H1 (cell line): ENCODE data around the gene GSE1. TPM values are rescaled to one million over a fixed set of nuclear protein-coding genes. Genes with fewer than 3 reads are reported as not detected.

ENCODE experiments used
- CTCF ChIA-PET: fragments of 300-600 bp; sonication (Branson Sonifier 250); formaldehyde crosslinking; loops from one replicate; lab custom pipeline; 2021; ENCODE audit not compliant: partially characterized antibody; lab: Charles Lee
- POLR2A ChIA-PET: fragments of 300-600 bp; sonication (Branson Sonifier 250); formaldehyde crosslinking; loops from one replicate; lab custom pipeline; 2021; ENCODE audit warnings: inconsistent platforms; ENCODE audit not compliant: partially characterized antibody; lab: Charles Lee
- DNase-seq, 2 experiments: peaks; one replicate each; pipeline versions ENCODE4 v3.0.0 to v3.0.0-alpha.2; 2010 to 2022; ENCODE audit warnings: low spot score in 2 of 2, low read depth in 1 of 2, mixed read lengths in 1 of 2
- FAIRE-seq: peaks from 2 replicates; lab custom pipeline; 2011; peaks lifted over from hg19 to GRCh38; lab: Jason Lieb, UNC
- H2AFZ ChIP-seq: 2 replicates; pipeline ENCODE4 v1.8.1; 2012; ENCODE audit warnings: low read length, inconsistent platforms
- H2AK5ac ChIP-seq: 2 replicates; pipeline ENCODE4 v1.6.1; 2013; ENCODE audit warnings: low read depth, low read length
- H2BK120ac ChIP-seq: replicated peaks from 2 replicates; pipeline ENCODE3; 2013; ENCODE audit warnings: low read depth, low read length, inconsistent platforms
- H2BK12ac ChIP-seq: 2 replicates; pipeline ENCODE4 v1.6.1; 2013; ENCODE audit warnings: low read depth, low read length
- H2BK15ac ChIP-seq: 2 replicates; pipeline ENCODE4 v1.6.1; 2013; ENCODE audit warnings: low read length
- H2BK20ac ChIP-seq: 2 replicates; pipeline ENCODE4 v1.6.1; 2013; ENCODE audit warnings: low read length
- H2BK5ac ChIP-seq: 2 replicates; pipeline ENCODE4 v1.6.1; 2013; ENCODE audit warnings: low read depth, low read length
- H3K14ac ChIP-seq: 2 replicates; pipeline ENCODE4 v1.6.1; 2013; ENCODE audit warnings: inconsistent platforms; ENCODE audit not compliant: insufficient read length
- H3K18ac ChIP-seq: 2 replicates; pipeline ENCODE4 v1.6.1; 2013; ENCODE audit warnings: low read length; ENCODE audit errors: extremely low read depth
- H3K23ac ChIP-seq: 2 replicates; pipeline ENCODE4 v1.6.1; 2013; ENCODE audit warnings: inconsistent platforms; ENCODE audit not compliant: insufficient read length
- H3K23me2 ChIP-seq: 2 replicates; pipeline ENCODE4 v1.6.1; 2013; ENCODE audit warnings: low read depth, low read length
- H3K27ac ChIP-seq: 2 replicates; pipeline ENCODE4 v1.6.1; 2011; ENCODE audit warnings: low read depth, low read length, inconsistent platforms
- H3K27me3 ChIP-seq, 4 experiments: replicated peaks in 1 of 4; 1 replicate in 1 of 4; 2 replicates in 3 of 4; pipeline versions ENCODE4 v1.6.1 to v1.8.1; 2011 to 2013; ENCODE audit warnings: low read length in 3 of 4, mild to moderate bottlenecking in 3 of 4, inconsistent platforms in 2 of 4, mixed read lengths in 2 of 4, moderate library complexity in 1 of 4; ENCODE audit not compliant: control insufficient read depth in 3 of 4, insufficient read depth in 3 of 4; ENCODE audit errors: extremely low read depth in 1 of 4
- H3K36me3 ChIP-seq, 4 experiments: 2 replicates each; pipeline versions ENCODE4 v1.6.1 to v1.8.1; 2011 to 2013; ENCODE audit warnings: mild to moderate bottlenecking in 4 of 4, low read length in 3 of 4, moderate library complexity in 2 of 4, control low read depth in 1 of 4, inconsistent platforms in 1 of 4; ENCODE audit not compliant: insufficient read depth in 4 of 4, control insufficient read depth in 2 of 4
- H3K4ac ChIP-seq: replicated peaks from 2 replicates; pipeline ENCODE3; 2013; ENCODE audit warnings: low read length, low read depth, mixed read lengths, inconsistent platforms; ENCODE audit not compliant: insufficient read length
- H3K4me1 ChIP-seq, 4 experiments: replicated peaks in 1 of 4; 1 replicate in 1 of 4; 2 replicates in 3 of 4; pipeline versions ENCODE4 v1.6.1 to v1.8.1; 2011 to 2013; ENCODE audit warnings: low read length in 3 of 4, inconsistent platforms in 2 of 4, mixed read lengths in 1 of 4; ENCODE audit not compliant: insufficient read depth in 4 of 4, control insufficient read depth in 3 of 4
- H3K4me2 ChIP-seq, 2 experiments: 2 replicates each; pipeline versions ENCODE4 v1.6.1 to v1.8.1; 2011 to 2013; ENCODE audit warnings: low read depth in 2 of 2, low read length in 2 of 2, control low read depth in 1 of 2, inconsistent platforms in 1 of 2, mild to moderate bottlenecking in 1 of 2; ENCODE audit not compliant: insufficient read depth in 1 of 2
- H3K4me3 ChIP-seq, 4 experiments: fragments of 200-600, 300-600 bp in 1 of 4; sonication (generic), shearing (Covaris generic), sonication (Bioruptor Twin) in 1 of 4; 2 replicates each; pipeline versions ENCODE4 v1.5.1 to v1.8.1; 2011 to 2016; ENCODE audit warnings: low read length in 4 of 4, low read depth in 3 of 4, control low read depth in 2 of 4, inconsistent platforms in 2 of 4, mild to moderate bottlenecking in 2 of 4, mixed read lengths in 1 of 4, moderate library complexity in 1 of 4; ENCODE audit not compliant: insufficient read depth in 2 of 4; ENCODE audit errors: extremely low read depth in 1 of 4
- H3K56ac ChIP-seq: replicated peaks from 2 replicates; pipeline ENCODE3; 2013; ENCODE audit warnings: low read depth, mild to moderate bottlenecking, mixed read lengths, low read length, inconsistent platforms; ENCODE audit not compliant: insufficient read length
- H3K79me1 ChIP-seq: 2 replicates; pipeline ENCODE4 v1.6.1; 2013; ENCODE audit warnings: low read depth, low read length, control low read depth
- H3K79me2 ChIP-seq, 2 experiments: 2 replicates each; pipeline versions ENCODE4 v1.6.1 to v1.8.1; 2012 to 2013; ENCODE audit warnings: low read length in 2 of 2, mild to moderate bottlenecking in 2 of 2, inconsistent platforms in 1 of 2; ENCODE audit not compliant: insufficient read depth in 2 of 2, control insufficient read depth in 1 of 2
- H3K9ac ChIP-seq, 4 experiments: replicated peaks in 1 of 4; 1 replicate in 1 of 4; 2 replicates in 3 of 4; pipeline versions ENCODE4 v1.6.1 to v1.8.1; 2011 to 2013; ENCODE audit warnings: low read depth in 3 of 4, low read length in 3 of 4, control low read depth in 2 of 4, mild to moderate bottlenecking in 2 of 4, moderate library complexity in 2 of 4, inconsistent platforms in 1 of 4; ENCODE audit errors: extremely low read depth in 1 of 4
- H3K9me3 ChIP-seq, 2 experiments: 2 replicates each; pipeline versions ENCODE4 v1.6.1 to v1.8.1; 2012 to 2013; ENCODE audit warnings: mild to moderate bottlenecking in 2 of 2, moderate library complexity in 2 of 2, control low read depth in 1 of 2, inconsistent platforms in 1 of 2, low read depth in 1 of 2, low read length in 1 of 2, mixed read lengths in 1 of 2; ENCODE audit not compliant: insufficient read depth in 2 of 2
- H4K20me1 ChIP-seq, 2 experiments: replicated peaks in 1 of 2; 2 replicates each; pipeline versions ENCODE3 to v1.8.1; 2011 to 2013; ENCODE audit warnings: inconsistent platforms in 2 of 2, low read length in 2 of 2, mild to moderate bottlenecking in 1 of 2; ENCODE audit not compliant: insufficient read depth in 2 of 2, control insufficient read depth in 1 of 2
- H4K5ac ChIP-seq: 2 replicates; pipeline ENCODE4 v1.6.1; 2013; ENCODE audit warnings: low read length, low read depth, mixed read lengths, inconsistent platforms; ENCODE audit not compliant: insufficient read length
- H4K8ac ChIP-seq: 2 replicates; pipeline ENCODE4 v1.8.0; 2013; ENCODE audit warnings: mild to moderate bottlenecking, moderate library complexity, low read length, inconsistent platforms; ENCODE audit not compliant: insufficient read depth; ENCODE audit errors: extremely low read depth
- H4K91ac ChIP-seq: replicated peaks from 2 replicates; pipeline ENCODE3; 2013; ENCODE audit warnings: low read length, mixed read lengths, inconsistent platforms; ENCODE audit not compliant: insufficient read length
- BCL11A ChIP-seq, 2 experiments: IDR thresholded peaks; one replicate each; pipeline ENCODE4 v1.6.1; 2011; ENCODE audit warnings: low read depth in 2 of 2, low read length in 2 of 2, mild to moderate bottlenecking in 2 of 2
- CBX8 ChIP-seq: fragments of 300-800, 300-1000 bp; sonication (generic); IDR thresholded peaks from 2 replicates; pipeline ENCODE4 v1.7.1; 2016; ENCODE audit warnings: low read depth, low read length, borderline replicate concordance
- CHD2 ChIP-seq: IDR thresholded peaks from 2 replicates; pipeline ENCODE4 v1.6.1; 2012; ENCODE audit warnings: low read length, improper control_type of control experiment
- FOSL1 ChIP-seq: IDR thresholded peaks from 2 replicates; pipeline ENCODE4 v1.6.1; 2011; ENCODE audit warnings: mild to moderate bottlenecking, low read depth, low read length, moderate library complexity; ENCODE audit not compliant: insufficient read depth
- HDAC6 ChIP-seq: IDR thresholded peaks from one replicate; pipeline ENCODE4 v1.7.1; 2012; ENCODE audit warnings: low read depth, mild to moderate bottlenecking, inconsistent platforms, low read length, moderate library complexity
- KDM4A ChIP-seq: IDR thresholded peaks from one replicate; pipeline ENCODE4 v1.7.1; 2012; ENCODE audit warnings: low read depth, mild to moderate bottlenecking, moderate library complexity, low read length, inconsistent platforms; ENCODE audit not compliant: severe bottlenecking
- NANOG ChIP-seq: IDR thresholded peaks from 2 replicates; pipeline ENCODE4 v1.6.1; 2011; ENCODE audit warnings: low read length, low read depth, mild to moderate bottlenecking, inconsistent platforms; ENCODE audit not compliant: insufficient read depth, poor library complexity, severe bottlenecking
- PHF8 ChIP-seq: fragments of 200-600 bp; sonication (generic); conservative IDR thresholded peaks from 2 replicates; pipeline ENCODE4 v1.7.1; 2012; ENCODE audit warnings: low read depth, mild to moderate bottlenecking, inconsistent platforms, low read length, moderate library complexity
- SP1 ChIP-seq: IDR thresholded peaks from 2 replicates; pipeline ENCODE4 v1.6.1; 2011; ENCODE audit warnings: low read depth, low read length
- TCF12 ChIP-seq: IDR thresholded peaks from 2 replicates; pipeline ENCODE4 v1.6.1; 2011; ENCODE audit warnings: low read depth, mild to moderate bottlenecking, low read length
- TEAD4 ChIP-seq: IDR thresholded peaks from 2 replicates; pipeline ENCODE4 v1.6.1; 2012; ENCODE audit warnings: low read depth, low read length, inconsistent platforms, mixed read lengths
- YY1 ChIP-seq: IDR thresholded peaks from 2 replicates; pipeline ENCODE4 v1.6.1; 2011; ENCODE audit warnings: low read depth, mild to moderate bottlenecking, low read length
- WGBS, 2 experiments: shearing (Covaris generic) in 1 of 2; methylation state at CpG; one replicate each; pipeline versions ENCODE4 v1.1.6 to v1.1.7; 2013 to 2015; ENCODE audit warnings: low lambda C conversion rate in 2 of 2, mixed read lengths in 2 of 2, inconsistent platforms in 1 of 2, low coverage in 1 of 2, missing lambda C conversion rate in 1 of 2; ENCODE audit not compliant: insufficient replicate concordance in 2 of 2, insufficient coverage in 1 of 2, insufficient read length in 1 of 2; ENCODE audit errors: extremely low coverage in 1 of 2, missing lambda C conversion rate in 1 of 2; 5-methylcytosine and 5-hydroxymethylcytosine counted together
- polyA plus RNA-seq, 7 experiments: library from polyadenylated mRNA; depleted of rRNA in 3 of 7; stranded (reverse) in 5 of 7; unstranded in 2 of 7; fragments of >200 nt in 5 of 7; fragments of 200-250 nt in 2 of 7; gene quantifications; 1 replicate in 5 of 7; 2 replicates in 1 of 7; 4 replicates in 1 of 7; pipeline versions ENCODE4 v1.2.1 to v1.2.3, GENCODE V29; 2011 to 2013; ENCODE audit warnings: missing spikeins in 2 of 7, mixed read lengths in 2 of 7
- total RNA-seq: library from RNA; stranded (reverse); fragmentation: NEBNext Ultra II Directional; extraction: Animal tissue kit (Norgen Biotek cat#: 25700); gene quantifications from 2 replicates; pipeline ENCODE4 v1.2.1, GENCODE V29; 2021

The GSE1 gene
- total and polyA plus RNA-seq, 2 of the 8 experiments (the other 6 are each of a cell fraction or from before 2014, with no cell fraction given), result 26.0 to 65.6 TPM

- no peak overlapping the region for H3K27ac ChIP-seq
- H3K23ac ChIP-seq, result no peak overlapping the region
- H3K9ac ChIP-seq, result peak overlapping the region in 2 of 4 experiments; percentile 45 to 57; a peak in 2 of 7 replicates
- H3K18ac ChIP-seq, result peak overlapping the region; percentile 87; the same call in 1 of the 2 replicates
- no peak overlapping the region for H2BK120ac ChIP-seq
- no peak overlapping the region for H3K14ac ChIP-seq
- CTCF ChIA-PET, result interaction anchor here (0.6 to 6.7 kb wide), 9 partner anchors 12 to 244 kb away, joined by 3 to 64 read pairs (median 4); no protein-coding TSS in a partner anchor
- peak overlapping the region; percentile 52; the same call in 1 of the 2 replicates for H2BK5ac ChIP-seq
- peaks cover 29 to 51% of the 10 kb centered on the region in 2 experiments for H3K79me2 ChIP-seq
- peaks cover 31 to 32% of the 10 kb centered on the region in 2 experiments for H4K20me1 ChIP-seq
- H4K91ac ChIP-seq, result no peak overlapping the region
- H4K8ac ChIP-seq, result no peak overlapping the region
- no peak overlapping the region for H2BK15ac ChIP-seq
- H3K56ac ChIP-seq, result no peak overlapping the region
- peak overlapping the region; percentile 83 to 88 for H3K4me2 ChIP-seq
- peak overlapping the region; percentile 70 to 92 (median 77) for H3K4me3 ChIP-seq
- no peak overlapping the region for H2AFZ ChIP-seq
- WGBS, 2 experiments, result 0% methylated on average over 13 of the region's 67 CpGs; no CpG with 5 or more reads in 1 of the 2 experiments
- no peak overlapping the region for H2AK5ac ChIP-seq
- no peak overlapping the region for H2BK20ac ChIP-seq
- peaks cover 0 to 5% (median 0%) of the 10 kb centered on the region in 4 experiments; a peak in 2 of 8 replicates for H3K36me3 ChIP-seq
- peak overlapping the region; percentile 49 for H4K5ac ChIP-seq
- peaks cover 13% of the 10 kb centered on the region for H3K79me1 ChIP-seq
- POLR2A ChIA-PET, result interaction anchor here (0.7 to 5.6 kb wide), 13 partner anchors 10 to 221 kb away, joined by 3 to 29 read pairs (median 4); no protein-coding TSS in a partner anchor
- no peak overlapping the region for H3K4ac ChIP-seq
- no peaks in the 10 kb centered on the region for H3K9me3 ChIP-seq
- peaks cover 4 to 44% (median 28%) of the 10 kb centered on the region in 4 experiments for H3K4me1 ChIP-seq
- peak in 1 of 2 experiments; percentile 82 for DNase-seq
- FAIRE-seq, result no peak
- peaks cover 10% of the 10 kb centered on the region for H3K23me2 ChIP-seq
- peaks cover 0 to 8% (median 3%) of the 10 kb centered on the region in 4 experiments; a peak in 2 of 7 replicates for H3K27me3 ChIP-seq
- no peak overlapping the region for H2BK12ac ChIP-seq
- TF ChIP-seq TEAD4, result no peak
- TF ChIP-seq PHF8, result no peak
- TF ChIP-seq KDM4A, result peak; percentile 8
- no peak for TF ChIP-seq CBX8
- TF ChIP-seq SP1, result no peak
- TF ChIP-seq NANOG, result peak; percentile 8
- TF ChIP-seq HDAC6, result no peak
- TF ChIP-seq YY1, result no peak
- no peak for TF ChIP-seq CHD2
- TF ChIP-seq FOSL1, result no peak
- no peak for TF ChIP-seq TCF12
- no peak for TF ChIP-seq BCL11A (IDR thresholded peaks at IDR 0.05; ENCODE audit: low read depth in 2 of 2, low read length in 2 of 2)
These were observed 649 bp downstream of the GSE1 start for GRCh38 chr16:85613604-85614337.
